GM18526 (cell line): ENCODE results near the gene CTSD.

ENCODE experiments used
- POLR2A ChIP-seq: IDR thresholded peaks from 3 replicates; pipeline ENCODE4 v1.6.1; 2011; ENCODE audit not compliant: insufficient read length; ENCODE audit errors: extremely low read depth

The CTSD gene

DNA sequence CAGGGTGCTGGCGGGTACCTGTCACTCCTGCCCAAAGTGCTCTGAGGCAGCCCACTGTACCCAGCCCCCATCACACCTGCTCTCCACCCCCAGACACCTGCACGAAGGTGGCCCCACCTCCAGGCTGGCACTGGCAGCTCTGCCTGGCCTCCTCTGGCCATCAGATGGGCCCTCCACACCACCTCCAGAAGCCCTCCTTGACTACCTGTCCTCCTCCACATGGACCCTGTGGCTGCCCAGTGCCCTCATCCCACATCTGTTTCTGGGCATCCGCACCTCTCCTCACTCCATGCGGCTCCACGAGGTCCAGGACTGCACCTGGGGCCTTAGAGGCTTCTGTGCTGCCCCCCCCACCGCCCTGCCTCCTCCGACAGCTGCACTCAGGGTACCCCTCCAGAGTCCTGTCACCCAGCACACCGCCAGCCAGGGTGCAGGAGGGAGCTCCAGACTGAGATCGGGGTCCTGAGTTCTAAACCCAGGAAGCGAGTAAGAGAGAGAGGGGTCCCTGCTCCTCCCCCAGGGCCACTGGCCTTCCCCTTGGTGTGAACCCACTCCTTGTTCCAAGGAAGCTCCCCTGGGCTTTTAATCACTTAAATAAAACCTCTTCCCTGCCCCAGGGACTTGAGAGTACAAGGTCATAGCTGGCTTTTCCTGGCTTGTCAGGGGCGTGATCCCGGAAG is 1.7 kb downstream of the CTSD start:
- TF ChIP-seq POLR2A: no peak

- no peak for TF ChIP-seq POLR2A
Observed at GRCh38 chr11:1761110-1761856, 2.4 kb downstream of the CTSD start.

- TF ChIP-seq POLR2A: no peak
Observed at GRCh38 chr11:1760351-1761109, 3.2 kb downstream of the CTSD start.

- TF ChIP-seq POLR2A: no peak
Observed at GRCh38 chr11:1759851-1760220, 3.9 kb downstream of the CTSD start.

DNA sequence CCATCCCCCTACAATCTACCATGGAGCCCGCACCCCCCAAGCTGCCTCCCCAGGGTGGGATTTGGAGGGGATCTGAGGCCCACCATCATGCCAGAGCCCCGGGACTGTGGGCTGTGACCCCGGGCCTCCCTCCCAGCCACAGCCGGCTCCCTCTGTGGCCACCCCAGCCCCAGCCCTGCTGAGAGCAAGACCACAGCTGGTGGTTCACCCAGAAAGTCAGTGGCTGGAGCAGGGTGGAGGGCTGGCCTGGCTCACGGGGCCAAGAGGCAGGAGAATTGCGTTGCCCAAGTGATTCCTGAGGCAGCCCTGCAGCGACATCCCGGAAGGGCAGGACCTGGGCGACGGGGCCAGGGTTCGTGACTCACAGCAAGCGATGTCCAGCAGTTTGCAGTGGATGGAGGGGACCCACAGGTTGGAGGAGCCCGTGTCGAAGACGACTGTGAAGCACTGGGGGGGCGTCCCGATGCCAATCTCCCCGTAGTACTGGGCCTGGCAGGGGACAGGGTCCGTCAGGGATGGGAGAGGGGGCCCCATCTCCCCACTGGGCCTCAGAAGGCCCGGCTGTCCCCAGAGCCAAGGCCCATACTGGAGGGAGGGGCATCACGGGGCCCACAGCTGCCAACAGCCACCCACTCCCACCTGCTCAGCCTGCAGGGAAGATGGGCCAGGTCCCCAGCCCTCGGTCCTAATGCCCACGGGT is 4.4 kb downstream of the CTSD start:
- TF ChIP-seq POLR2A: no peak

DNA sequence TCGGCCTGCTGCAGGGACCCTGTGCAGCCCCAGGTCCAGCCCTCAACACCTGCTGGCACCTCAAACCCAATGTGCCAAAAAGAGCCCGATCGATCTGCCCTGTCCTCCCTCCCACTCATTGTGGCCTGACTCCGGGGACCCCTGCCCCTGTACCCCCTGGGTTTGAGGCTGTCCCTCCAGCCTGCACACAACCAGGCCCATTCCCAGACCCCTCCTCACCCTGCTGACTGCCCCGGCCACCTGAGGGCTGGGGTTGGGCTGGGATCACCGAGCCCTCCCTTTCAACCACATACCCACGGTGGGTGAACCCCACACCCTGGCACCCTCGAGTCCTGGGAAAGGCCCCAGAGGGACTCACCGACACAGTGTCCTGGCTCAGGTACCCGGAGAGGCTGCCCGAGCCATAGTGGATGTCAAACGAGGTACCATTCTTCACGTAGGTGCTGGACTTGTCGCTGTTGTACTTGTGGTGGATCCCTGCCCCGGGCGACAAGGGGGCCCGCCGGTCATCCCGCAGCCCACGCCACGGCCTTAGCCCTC is 5.0 kb downstream of the CTSD start:
- no peak for TF ChIP-seq POLR2A

DNA sequence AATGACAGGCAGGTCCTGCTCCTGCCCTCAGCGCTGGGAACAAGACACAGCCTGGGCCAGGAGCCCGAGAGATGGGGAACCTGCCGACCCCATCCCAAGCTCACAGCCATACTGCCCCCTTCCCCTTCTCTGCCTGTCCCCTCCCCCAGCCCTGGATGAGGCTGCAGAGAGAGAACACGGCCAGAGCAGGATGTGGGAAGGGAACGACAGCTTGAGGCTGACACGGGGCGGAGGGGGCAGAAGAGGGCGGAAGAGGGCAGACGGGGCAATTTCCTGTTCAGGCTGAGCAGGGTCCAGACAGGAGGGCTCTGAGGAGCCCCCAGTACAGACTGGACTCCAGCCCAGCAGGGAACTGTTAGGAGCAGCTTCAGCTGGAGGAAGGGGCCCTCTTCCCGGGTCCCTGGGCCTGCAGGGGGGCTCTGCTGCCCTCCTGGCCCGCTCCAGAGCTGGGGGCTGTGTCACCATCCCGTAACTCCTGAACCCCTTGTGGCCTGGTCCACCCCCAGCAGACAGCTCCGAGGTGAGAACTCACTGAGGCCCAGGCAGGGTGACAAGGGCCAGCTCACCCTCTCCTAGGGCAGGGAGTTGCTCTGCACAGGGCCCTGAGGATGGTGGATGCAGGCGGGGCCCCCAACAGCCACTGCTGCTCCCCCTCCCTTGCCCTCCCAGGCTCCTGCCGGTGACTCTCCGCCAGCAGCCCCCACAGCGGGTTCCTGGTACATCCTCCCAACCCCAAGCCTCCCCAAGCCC is 5.7 kb downstream of the CTSD start:
- TF ChIP-seq POLR2A: no peak

DNA sequence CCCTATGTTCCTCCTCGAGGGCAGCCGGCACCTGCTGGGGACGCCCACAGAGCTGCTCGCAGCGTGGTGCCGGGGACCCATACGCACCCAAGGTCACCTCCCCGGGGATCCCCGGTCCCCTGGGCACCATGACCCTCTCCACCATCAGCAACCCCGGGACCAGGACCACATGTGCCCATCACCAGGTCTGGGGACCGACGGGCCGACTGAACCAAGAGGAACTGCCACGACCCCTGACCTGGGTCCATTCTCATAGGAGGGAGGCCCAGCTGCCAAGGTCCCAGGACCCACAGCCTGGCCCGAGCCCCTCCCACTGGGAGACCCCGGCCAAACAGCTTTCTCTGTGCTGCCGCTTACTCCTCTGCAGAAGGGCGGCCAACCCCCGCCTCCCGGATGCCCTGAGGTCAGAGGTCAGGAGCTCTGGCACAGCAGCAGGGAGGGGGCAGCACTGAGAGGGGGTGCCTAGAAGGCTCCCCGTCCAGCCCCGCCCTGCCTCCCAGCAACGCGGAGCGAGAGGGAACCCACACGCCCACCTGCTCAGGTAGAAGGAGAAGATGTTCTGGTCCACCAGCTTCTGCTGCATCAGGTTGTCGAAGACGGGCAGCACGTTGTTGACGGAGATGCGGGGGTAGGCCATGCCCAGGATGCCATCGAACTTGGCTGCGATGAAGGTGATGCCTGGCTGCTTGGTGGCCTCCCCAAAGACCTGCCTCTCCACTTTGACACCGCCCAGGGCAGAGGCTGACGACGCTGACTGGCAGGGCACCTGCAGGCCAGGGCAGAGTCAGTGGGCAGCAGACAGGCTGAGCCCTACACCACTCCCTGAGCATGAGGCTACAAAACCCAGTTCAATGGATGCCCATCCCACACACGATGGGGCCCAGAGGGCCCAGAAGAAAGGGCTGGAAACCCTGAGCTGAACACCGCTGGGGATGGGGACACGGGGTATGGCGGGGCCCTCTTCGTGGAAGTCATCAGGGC is 6.6 kb downstream of the CTSD start:
- TF ChIP-seq POLR2A: no peak

DNA sequence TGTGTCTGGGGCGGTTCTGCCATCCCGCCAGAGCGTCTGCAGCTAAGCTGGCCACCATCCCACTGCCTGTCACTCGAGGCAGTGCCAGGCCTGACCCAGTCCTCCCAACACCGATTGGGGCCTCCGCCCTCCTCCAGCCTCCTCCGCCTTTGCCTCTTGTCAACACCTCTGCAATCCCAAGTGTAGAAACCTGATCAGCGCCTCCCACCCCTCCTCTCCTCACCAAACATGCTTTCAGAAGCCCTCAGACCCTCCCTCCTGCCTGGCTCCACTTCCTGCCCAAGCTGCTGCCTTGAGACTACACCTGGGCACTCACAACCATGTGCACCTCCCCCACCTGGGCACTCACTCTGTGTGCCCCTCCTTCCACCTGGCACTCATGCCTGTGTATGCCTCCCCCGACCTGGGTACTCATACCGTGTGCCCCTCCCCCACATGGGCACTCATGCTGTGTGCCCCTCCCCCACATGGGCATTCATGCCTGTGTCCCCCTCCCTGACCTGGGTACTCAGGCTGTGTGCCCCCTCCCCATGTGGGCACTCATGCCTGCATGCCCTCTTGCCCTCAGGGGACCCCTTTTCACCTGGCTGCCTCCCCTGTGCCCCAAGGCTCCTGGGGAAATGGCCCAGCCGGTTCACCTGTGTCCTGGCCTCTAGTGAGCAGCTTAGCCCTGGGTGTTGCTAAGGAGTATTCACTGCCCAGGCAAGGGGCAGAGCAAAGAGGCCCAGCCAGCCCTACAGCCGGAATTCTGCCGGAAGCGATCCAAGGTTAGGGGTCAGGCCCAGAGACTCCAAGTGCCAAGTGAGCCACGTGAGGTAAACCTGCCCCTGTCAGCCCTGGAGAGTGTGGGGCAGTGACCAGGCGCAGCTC is 7.8 kb downstream of the CTSD start:
- no peak for TF ChIP-seq POLR2A

DNA sequence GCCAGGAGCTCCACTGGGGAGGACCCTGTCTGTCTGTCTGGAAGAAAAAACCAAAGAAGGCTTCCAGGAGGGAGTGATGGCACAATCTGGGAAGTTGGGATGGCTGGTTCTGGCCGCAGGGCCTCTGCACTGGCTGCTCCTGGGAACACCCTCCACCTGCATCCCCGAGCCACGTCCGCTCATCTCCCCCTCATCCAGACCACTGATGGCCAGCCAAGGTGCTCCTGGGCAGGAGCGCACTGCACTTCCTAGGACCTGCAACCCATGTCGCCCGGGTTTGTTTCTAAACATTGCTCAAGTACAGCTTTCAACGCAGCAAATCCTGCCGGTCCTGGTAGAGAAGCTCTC is 8.4 kb downstream of the CTSD start:
- TF ChIP-seq POLR2A: no peak

GRCh38 chr11:1754376-1755150 is 9.2 kb downstream of the CTSD start:
- no peak for TF ChIP-seq POLR2A

GRCh38 chr11:1753929-1754305 is 9.8 kb downstream of the CTSD start:
- no peak for TF ChIP-seq POLR2A

DNA sequence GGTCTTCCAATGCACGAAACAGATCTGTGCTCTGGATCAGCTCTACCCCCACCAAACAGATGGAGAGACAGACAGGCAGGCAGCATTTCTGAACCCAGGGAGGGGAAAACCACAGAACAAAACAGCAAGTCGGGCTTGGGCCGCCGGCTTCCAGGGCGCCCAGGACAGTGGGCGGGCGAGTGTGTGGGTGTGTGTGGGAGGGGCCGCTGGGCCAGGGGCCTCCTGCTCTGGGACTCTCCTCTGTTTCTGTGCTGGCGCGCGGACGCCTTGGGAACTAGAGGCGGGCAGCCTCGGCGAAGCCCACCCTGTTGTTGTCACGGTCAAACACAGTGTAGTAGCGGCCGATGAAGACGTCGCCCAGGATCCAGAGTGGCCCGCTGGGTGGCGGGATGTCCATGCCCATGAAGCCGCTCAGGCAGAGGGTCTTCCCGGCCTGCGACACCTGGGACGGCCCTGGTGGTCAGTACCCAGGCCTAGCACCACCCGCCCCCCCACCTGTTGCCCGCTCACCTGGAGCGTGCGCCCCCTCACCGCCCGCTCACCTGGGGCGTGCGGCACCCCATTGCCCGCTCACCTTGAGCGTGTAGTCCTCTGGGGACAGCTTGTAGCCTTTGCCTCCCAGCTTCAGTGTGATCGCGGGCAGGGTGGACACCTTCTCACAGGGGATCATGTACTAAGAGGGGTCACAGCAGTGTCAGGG is 10.3 kb downstream of the CTSD start:
- TF ChIP-seq POLR2A: no peak
